HepG2 (cell line): ENCODE data around the gene CDC27. TPM values are rescaled to one million over a fixed set of nuclear protein-coding genes. Genes with fewer than 3 reads are reported as not detected.

Experiments used
- ATAC-seq: fragments of 200-7000 bp; cut with Tn5 transposase; 3 replicates; pipeline ENCODE4 v1.9.1; 2020; ENCODE audit warnings: mild to moderate bottlenecking, moderate library complexity
- BruUV-seq: library from RNA; stranded (reverse); fragments of 400-500 nt; replicated peaks from 2 replicates; lab custom pipeline; 2021; lab: Mats Ljungman, UMichigan
- CTCF ChIA-PET: fragments of 300-600 bp; formaldehyde crosslinking; extraction: SDS; loops from one replicate; lab custom pipeline; 2021; ENCODE audit warnings: low total read pairs, inconsistent platforms, low intra/inter-chr PET ratio; lab: Yijun Ruan, JAX
- POLR2A ChIA-PET: fragments of 350-600 bp; sonication (Branson Sonifier 250); formaldehyde crosslinking; loops from one replicate; lab custom pipeline; 2020; ENCODE audit warnings: antibody characterized with exemption, inconsistent platforms; lab: Yijun Ruan, JAX
- DNase-seq: peaks from one replicate; pipeline ENCODE4 v3.0.0-alpha.2; 2015; ENCODE audit warnings: low spot score
- FAIRE-seq: peaks from 3 replicates; lab custom pipeline; 2011; peaks lifted over from hg19 to GRCh38; lab: Jason Lieb, UNC
- H2AFZ ChIP-seq: one replicate; pipeline ENCODE4 v1.6.1; 2011; ENCODE audit warnings: low read length, inconsistent platforms
- H3K27ac ChIP-seq: fragments of 300-600 bp; 3 replicates; pipeline ENCODE4 v1.8.0; 2011; ENCODE audit warnings: mixed run types, mild to moderate bottlenecking, mixed read lengths, low read length, inconsistent platforms; ENCODE audit not compliant: insufficient read depth; ENCODE audit errors: extremely low read length
- H3K27me3 ChIP-seq, 2 experiments: fragments of 200-600 bp in 1 of 2; 2 replicates in 1 of 2; 3 replicates in 1 of 2; pipeline versions ENCODE4 v1.6.0 to v1.8.0; 2011; ENCODE audit warnings: low read length in 2 of 2, mild to moderate bottlenecking in 2 of 2, moderate library complexity in 2 of 2, inconsistent platforms in 1 of 2; ENCODE audit not compliant: insufficient read depth in 2 of 2, control insufficient read depth in 1 of 2
- H3K36me3 ChIP-seq, 2 experiments: fragments of 200-600 bp in 1 of 2; replicated peaks in 1 of 2; 2 replicates in 1 of 2; 3 replicates in 1 of 2; pipeline versions ENCODE4 v1.5.1 to v1.8.0; 2011; ENCODE audit warnings: low read length in 2 of 2, inconsistent platforms in 1 of 2; ENCODE audit not compliant: insufficient read depth in 2 of 2, control insufficient read depth in 1 of 2
- H3K4me1 ChIP-seq: 2 replicates; pipeline ENCODE4 v1.5.1; 2012; ENCODE audit warnings: low read length, inconsistent platforms; ENCODE audit not compliant: insufficient read depth
- H3K4me2 ChIP-seq: 2 replicates; pipeline ENCODE4 v1.6.0; 2011; ENCODE audit warnings: low read depth, low read length, inconsistent platforms
- H3K4me3 ChIP-seq, 3 experiments: fragments of 200-600 bp in 1 of 3; sonication (generic), shearing (Covaris generic) in 1 of 3; replicated peaks in 1 of 3; 2 replicates each; pipeline ENCODE4 v1.5.1; 2011 to 2016; ENCODE audit warnings: low read length in 3 of 3, inconsistent platforms in 2 of 3, low read depth in 2 of 3, mild to moderate bottlenecking in 2 of 3, control low read depth in 1 of 3, mixed read lengths in 1 of 3; ENCODE audit not compliant: insufficient read depth in 1 of 3
- H3K79me2 ChIP-seq: one replicate; pipeline ENCODE4 v1.6.1; 2011; ENCODE audit warnings: low read length, inconsistent platforms; ENCODE audit not compliant: insufficient read depth
- H3K9ac ChIP-seq: 2 replicates; pipeline ENCODE4 v1.6.0; 2011; ENCODE audit warnings: mild to moderate bottlenecking, low read depth, low read length, inconsistent platforms; ENCODE audit not compliant: insufficient read depth
- H3K9me3 ChIP-seq: 2 replicates; pipeline ENCODE4 v1.5.1; 2012; ENCODE audit warnings: mild to moderate bottlenecking, low read length
- H4K20me1 ChIP-seq: 2 replicates; pipeline ENCODE4 v1.6.0; 2011; ENCODE audit warnings: inconsistent platforms, mild to moderate bottlenecking, low read length, moderate library complexity; ENCODE audit not compliant: insufficient read depth
- DMAP1 ChIP-seq: IDR thresholded peaks from 2 replicates; pipeline ENCODE4 v1.6.1; 2016
- GZF1 ChIP-seq: sonication (generic); formaldehyde crosslinking; IDR thresholded peaks from 2 replicates; pipeline ENCODE4 v1.5.1; 2020; ENCODE audit warnings: mild to moderate bottlenecking, missing genetic modification reagents
- KLF11 ChIP-seq: IDR thresholded peaks from 2 replicates; pipeline ENCODE4 v1.6.1; 2016; ENCODE audit warnings: missing compliant biosample characterization
- NFIB ChIP-seq: sonication (generic); formaldehyde crosslinking; IDR thresholded peaks from 2 replicates; pipeline ENCODE4 v1.9.0; 2021; ENCODE audit warnings: missing genetic modification reagents, mild to moderate bottlenecking, borderline replicate concordance
- PHB2 ChIP-seq: fragments of 450-650 bp; IDR thresholded peaks from 2 replicates; pipeline ENCODE4 v1.6.1; 2018; ENCODE audit not compliant: partially characterized antibody
- REPIN1 ChIP-seq: sonication (generic); formaldehyde crosslinking; IDR thresholded peaks from 2 replicates; pipeline ENCODE4 v1.8.0; 2022; ENCODE audit warnings: missing genetic modification reagents, low read depth, mild to moderate bottlenecking, borderline replicate concordance
- SAP130 ChIP-seq: IDR thresholded peaks from 2 replicates; pipeline ENCODE4 v1.6.1; 2016; ENCODE audit warnings: low read depth
- SKIL ChIP-seq: sonication (generic); formaldehyde crosslinking; IDR thresholded peaks from 2 replicates; pipeline ENCODE4 v1.8.0; 2022; ENCODE audit warnings: missing genetic modification reagents, mild to moderate bottlenecking, moderate library complexity, borderline replicate concordance
- TBX3 ChIP-seq: fragments of 450-650 bp; IDR thresholded peaks from 2 replicates; pipeline ENCODE4 v1.6.1; 2017; ENCODE audit warnings: antibody characterized with exemption, mild to moderate bottlenecking, inconsistent platforms, borderline replicate concordance
- ZFP36L2 ChIP-seq: sonication (generic); formaldehyde crosslinking; IDR thresholded peaks from 2 replicates; pipeline ENCODE4 v1.4.0; 2020; ENCODE audit warnings: missing genetic modification reagents
- ZIK1 ChIP-seq: sonication (generic); formaldehyde crosslinking; IDR thresholded peaks from 2 replicates; pipeline ENCODE4 v1.5.0; 2020; ENCODE audit warnings: mild to moderate bottlenecking, low read depth, missing genetic modification reagents, borderline replicate concordance
- ZNF451 ChIP-seq: sonication (generic); formaldehyde crosslinking; IDR thresholded peaks from 2 replicates; pipeline ENCODE4 v1.5.0; 2020; ENCODE audit warnings: mild to moderate bottlenecking, missing genetic modification reagents
- ZNF747 ChIP-seq: sonication (generic); formaldehyde crosslinking; IDR thresholded peaks from 2 replicates; pipeline ENCODE4 v1.8.1; 2023; ENCODE audit warnings: missing genetic modification reagents, mild to moderate bottlenecking, borderline replicate concordance
- ZNF773 ChIP-seq: sonication (generic); formaldehyde crosslinking; IDR thresholded peaks from 2 replicates; pipeline ENCODE4 v1.4.0; 2020; ENCODE audit warnings: missing genetic modification reagents, borderline replicate concordance
- ZNF782 ChIP-seq: sonication (generic); formaldehyde crosslinking; IDR thresholded peaks from 2 replicates; pipeline ENCODE4 v1.4.0; 2020; ENCODE audit warnings: missing genetic modification reagents, mild to moderate bottlenecking, borderline replicate concordance
- WGBS: methylation state at CpG from one replicate; pipeline ENCODE4 v1.1.6; 2017; ENCODE audit warnings: low lambda C conversion rate; 5-methylcytosine and 5-hydroxymethylcytosine counted together
- in situ Hi-C: cut with HindIII; loops from 2 replicates; pipeline ENCODE4 v1.10.0; 2017; ENCODE audit warnings: low pct_unique_long_range_greater_than_20kb; ENCODE audit not compliant: extremely low pct_ligation_motif_present
- intact Hi-C: fragments of 100-400 bp; cut with micrococcal nuclease; formaldehyde crosslinking; loops from one replicate; pipeline ENCODE4 v1.10.0; 2022; ENCODE audit not compliant: unreplicated experiment
- polyA plus RNA-seq, 8 experiments: library from polyadenylated mRNA; depleted of rRNA in 3 of 8; stranded (reverse) in 7 of 8; unstranded in 1 of 8; fragments of >200 nt; fragmentation: Illumina TruSeq in 4 of 8; extraction: Trizol in 4 of 8; gene quantifications; 2 replicates each; pipeline versions ENCODE4 v1.2.1 to v1.2.3, GENCODE V29; 2011 to 2016; ENCODE audit warnings: low read depth in 4 of 8, missing spikeins in 1 of 8, mixed read lengths in 1 of 8; ENCODE audit not compliant: insufficient read depth in 1 of 8
- total RNA-seq, 5 experiments: library from RNA; depleted of rRNA; stranded (reverse); fragments of >200 nt; fragmentation: Illumina TruSeq; extraction: Trizol; gene quantifications; 2 replicates each; pipeline ENCODE4 v1.2.3, GENCODE V29; 2016; ENCODE audit warnings: low read depth in 1 of 5

CDC27 gene
- total and polyA plus RNA-seq, 2 of the 13 experiments (the other 11 are each of a cell fraction or from before 2014, with no cell fraction given) = 80.7 to 102 TPM

GRCh38 chr17:47231334-47231733, 42.2 kb upstream of the CDC27 start:
- H2AFZ ChIP-seq = no peak overlapping the region
- no peak overlapping the region for H3K4me3 ChIP-seq
- 4% methylated on average over 3 of the region's 3 CpGs for WGBS
- no peaks in the 10 kb centered on the region for H4K20me1 ChIP-seq
- peaks cover 1 to 16% of the 10 kb centered on the region in 2 experiments; a peak in 2 of 5 replicates for H3K27me3 ChIP-seq
- TF ChIP-seq KLF11 (CRISPR knock-in tag) = no peak
- no peak for TF ChIP-seq ZNF773 (CRISPR knock-in tag)
- TF ChIP-seq PHB2 = no peak
- TF ChIP-seq SAP130 (CRISPR knock-in tag) = no peak
- TF ChIP-seq TBX3 = no peak
- TF ChIP-seq SKIL = no peak
- TF ChIP-seq ZFP36L2 (CRISPR knock-in tag) = no peak
- no peak for TF ChIP-seq DMAP1 (CRISPR knock-in tag)
- no peak for TF ChIP-seq NFIB (CRISPR knock-in tag)
- no peak for TF ChIP-seq REPIN1
- no peak for TF ChIP-seq ZIK1
- no peak for TF ChIP-seq ZNF747 (CRISPR knock-in tag)
- TF ChIP-seq ZNF451 (CRISPR knock-in tag) = no peak
- no peak for TF ChIP-seq ZNF782 (CRISPR knock-in tag)
- no peak for TF ChIP-seq GZF1 (CRISPR knock-in tag)
- TF ChIP-seq, all 625 proteins: peak for 0
- H3K27ac ChIP-seq = no peak overlapping the region
- POLR2A ChIA-PET = no interaction called here
- no peaks in the 10 kb centered on the region for H3K36me3 ChIP-seq
- H3K79me2 ChIP-seq = no peaks in the 10 kb centered on the region
- DNase-seq (no peak), ATAC-seq (no peak), FAIRE-seq (no peak)
- no peaks in the 10 kb centered on the region for H3K9me3 ChIP-seq
- intact Hi-C loops (no loop called here), in situ Hi-C loops (loop anchor here (5.0 kb wide), 1 partner anchor 86 kb away; no protein-coding TSS in a partner anchor)
- BruUV-seq = no TSS peak
- H3K4me2 ChIP-seq = no peak overlapping the region; the same call in 1 of the 2 replicates
- CTCF ChIA-PET = interaction anchor here (3.1 kb wide), 1 partner anchor 84 kb away, joined by 65 read pairs; no protein-coding TSS in a partner anchor
- H3K9ac ChIP-seq = no peak overlapping the region
- H3K4me1 ChIP-seq = peaks cover 23% of the 10 kb centered on the region
